Breast epithelium (tissue), 3 donors: Measurements from ENCODE around the gene QPCTL.

Experiments
- CTCF ChIP-seq, 3 donors: fragments of 450-650 bp; IDR thresholded peaks; one replicate each; pipeline ENCODE4 v1.5.1; 2016 to 2017; ENCODE audit warnings: antibody characterized with exemption in 3 of 3, mild to moderate bottlenecking in 3 of 3, moderate library complexity in 3 of 3
- POLR2A ChIP-seq: fragments of 450-650 bp; IDR thresholded peaks from one replicate; pipeline ENCODE4 v1.6.1; 2016; ENCODE audit warnings: antibody characterized with exemption, mild to moderate bottlenecking, moderate library complexity
- POLR2AphosphoS5 ChIP-seq, 3 donors: sonication (generic); formaldehyde crosslinking; IDR thresholded peaks; one replicate each; pipeline ENCODE4 v1.6.1; 2017; ENCODE audit warnings: antibody characterized with exemption in 3 of 3

GRCh38 chr19:45664575-45664974 lies 27.9 kb upstream of the QPCTL start:
- TF ChIP-seq CTCF (IDR thresholded peaks at IDR 0.05) (no peak), POLR2A (no peak), POLR2AphosphoS5 (IDR thresholded peaks at IDR 0.05) (no peak)
